Esophagus squamous epithelium (tissue), 5 donors: ENCODE results near the gene CNGA2. TPM values are rescaled to one million over a fixed set of nuclear protein-coding genes. Genes with fewer than 3 reads are reported as not detected.

Experiments
- DNase-seq: peaks from one replicate; lab custom pipeline; 2025; lab: John Stamatoyannopoulos, UW
- H3K27ac ChIP-seq, 4 donors: fragments of 200-600 bp; sonication (generic); one replicate each; pipeline ENCODE4 v1.5.1; 2016 to 2019; ENCODE audit warnings: mild to moderate bottlenecking in 1 of 4
- H3K27me3 ChIP-seq, 4 donors: fragments of 200-600 bp; sonication (generic); 1 replicate in 3 of 4; 2 replicates in 1 of 4; pipeline versions ENCODE4 v1.5.1 to v1.6.0; 2017 to 2021; ENCODE audit warnings: antibody characterized with exemption in 1 of 4
- H3K36me3 ChIP-seq, 3 donors: fragments of 200-600 bp; sonication (generic); one replicate each; pipeline ENCODE4 v1.5.1; 2016 to 2019
- H3K4me1 ChIP-seq, 3 donors: fragments of 200-600 bp; sonication (generic); one replicate each; pipeline ENCODE4 v1.5.1; 2017 to 2019
- H3K4me3 ChIP-seq, 4 donors: fragments of 200-600 bp; sonication (generic); 1 replicate in 3 of 4; 2 replicates in 1 of 4; pipeline ENCODE4 v1.5.1; 2016 to 2019; ENCODE audit warnings: mild to moderate bottlenecking in 2 of 4, moderate library complexity in 1 of 4
- H3K9me3 ChIP-seq, 3 donors: fragments of 200-600 bp; sonication (generic); one replicate each; pipeline ENCODE4 v1.5.1; 2016 to 2019
- CTCF ChIP-seq, 6 experiments: fragments of 450-650 bp in 4 of 6; fragments of 200-600 bp in 2 of 6; sonication (generic) in 2 of 6; IDR thresholded peaks; one replicate each; pipeline ENCODE4 v1.5.1; 2016 to 2019; ENCODE audit warnings: antibody characterized with exemption in 6 of 6, mild to moderate bottlenecking in 4 of 6, moderate library complexity in 4 of 6
- POLR2A ChIP-seq, 4 donors: fragments of 450-650 bp; IDR thresholded peaks; one replicate each; pipeline ENCODE4 v1.6.1; 2017; ENCODE audit warnings: antibody characterized with exemption in 4 of 4, mild to moderate bottlenecking in 4 of 4, moderate library complexity in 3 of 4
- WGBS, 2 donors: methylation state at CpG; one replicate each; pipeline ENCODE4 v1.1.5; 2018; 5-methylcytosine and 5-hydroxymethylcytosine counted together
- intact Hi-C: fragments of 100-400 bp; cut with DNase I; formaldehyde crosslinking; loops from one replicate; pipeline ENCODE4 v1.15.0; 2022
- total RNA-seq, 4 donors: library from RNA; depleted of rRNA; stranded (reverse); fragments of >200 nt; gene quantifications; one replicate each; pipeline ENCODE4 v1.1.0, GENCODE V29; 2016
- donor health status: DM: yes; HTN: yes; CAD: no.

Gene CNGA2
- total RNA-seq, 4 donors from 2014 or later, result not detected

GRCh38 chrX:151737494-151737893 is 2.9 kb downstream of the CNGA2 start:
- intact Hi-C loops, result no loop called here
- no peak for DNase-seq
- Histone ChIP-seq H3K4me3 (no peak overlapping the region), H3K36me3 (no peaks in the 10 kb centered on the region), H3K27me3 (no peaks in the 10 kb centered on the region), H3K9me3 (no peaks in the 10 kb centered on the region), H3K4me1 (no peaks in the 10 kb centered on the region), H3K27ac (no peak overlapping the region)
- TF ChIP-seq CTCF (IDR thresholded peaks at IDR 0.05), result no peak
- TF ChIP-seq POLR2A (IDR thresholded peaks at IDR 0.05), result no peak
- 90 to 91% methylated on average over 1 to 3 of the region's 5 CpGs for WGBS, 2 donors

GRCh38 chrX:151738751-151739150 is 4.2 kb downstream of the CNGA2 start:
- TF ChIP-seq POLR2A (IDR thresholded peaks at IDR 0.05), result no peak
- no peak for TF ChIP-seq CTCF (IDR thresholded peaks at IDR 0.05)
- 83% methylated on average over 4 of the region's 7 CpGs; no CpG with 5 or more reads in 1 of the 2 donors for WGBS, 2 donors
- Histone ChIP-seq H3K4me3 (no peak overlapping the region), H3K4me1 (no peaks in the 10 kb centered on the region), H3K36me3 (no peaks in the 10 kb centered on the region), H3K9me3 (no peaks in the 10 kb centered on the region), H3K27me3 (no peaks in the 10 kb centered on the region), H3K27ac (no peak overlapping the region)
- intact Hi-C loops, result no loop called here
- DNase-seq, result no peak

GRCh38 chrX:151741606-151742005 is 7.1 kb downstream of the CNGA2 start:
- Histone ChIP-seq H3K4me3 (no peak overlapping the region), H3K9me3 (no peaks in the 10 kb centered on the region), H3K27ac (no peak overlapping the region), H3K4me1 (no peaks in the 10 kb centered on the region), H3K36me3 (no peaks in the 10 kb centered on the region), H3K27me3 (no peaks in the 10 kb centered on the region)
- intact Hi-C loops, result no loop called here
- DNase-seq, result no peak
- no peak for TF ChIP-seq POLR2A (IDR thresholded peaks at IDR 0.05)
- TF ChIP-seq CTCF (IDR thresholded peaks at IDR 0.05), result no peak
- 55 to 78% methylated on average over 3 to 4 of the region's 4 CpGs for WGBS, 2 donors

GRCh38 chrX:151742311-151742710 is 7.8 kb downstream of the CNGA2 start:
- H3K27me3 ChIP-seq, result no peaks in the 10 kb centered on the region
- DNase-seq, result no peak
- no peak overlapping the region for H3K27ac ChIP-seq
- H3K9me3 ChIP-seq, result no peaks in the 10 kb centered on the region
- WGBS, 2 donors, result 90% methylated on average over 4 of the region's 5 CpGs; no CpG with 5 or more reads in 1 of the 2 donors
- intact Hi-C loops, result no loop called here
- no peaks in the 10 kb centered on the region for H3K4me1 ChIP-seq
- TF ChIP-seq CTCF (IDR thresholded peaks at IDR 0.05) (no peak), POLR2A (IDR thresholded peaks at IDR 0.05) (no peak)
- no peaks in the 10 kb centered on the region for H3K36me3 ChIP-seq
- no peak overlapping the region for H3K4me3 ChIP-seq

- TF ChIP-seq POLR2A (IDR thresholded peaks at IDR 0.05) (no peak), CTCF (IDR thresholded peaks at IDR 0.05) (no peak)
- intact Hi-C loops, result no loop called here
- Histone ChIP-seq H3K4me3 (no peak overlapping the region), H3K27ac (no peak overlapping the region), H3K9me3 (no peaks in the 10 kb centered on the region), H3K4me1 (no peaks in the 10 kb centered on the region), H3K36me3 (no peaks in the 10 kb centered on the region), H3K27me3 (no peaks in the 10 kb centered on the region)
- 86 to 89% methylated on average over 5 to 18 of the region's 21 CpGs for WGBS, 2 donors
- DNase-seq, result no peak
These were observed 9.3 kb downstream of the CNGA2 start for GRCh38 chrX:151743651-151744470.
